ACC112 (cell line): ENCODE results near the gene MYT1.

Source experiments
- H2AFZ ChIP-seq: fragments of 200-600 bp; sonication (generic); one replicate; pipeline ENCODE4 v1.6.0; 2017; ENCODE audit warnings: antibody characterized with exemption, low read length; ENCODE audit not compliant: unreplicated experiment
- H3K27ac ChIP-seq: fragments of 200-600 bp; sonication (generic); 2 replicates; pipeline ENCODE4 v1.5.1; 2014; ENCODE audit warnings: low read depth, mild to moderate bottlenecking, antibody characterized with exemption, low read length, moderate library complexity
- H3K27me3 ChIP-seq: fragments of 200-600 bp; sonication (generic); 2 replicates; pipeline ENCODE4 v1.6.1; 2014; ENCODE audit warnings: mild to moderate bottlenecking, antibody characterized with exemption, low read length, moderate library complexity, mixed read lengths; ENCODE audit not compliant: insufficient read depth
- H3K36me3 ChIP-seq: fragments of 200-600 bp; sonication (generic); 2 replicates; pipeline ENCODE4 v1.6.1; 2016; ENCODE audit warnings: mild to moderate bottlenecking, antibody characterized with exemption, low read length, moderate library complexity, mixed read lengths; ENCODE audit not compliant: insufficient read depth
- H3K4me1 ChIP-seq: fragments of 200-600 bp; sonication (generic); one replicate; pipeline ENCODE4 v1.6.1; 2016; ENCODE audit warnings: low read length, mixed read lengths; ENCODE audit not compliant: insufficient read depth, unreplicated experiment, control insufficient read depth
- H3K4me3 ChIP-seq: fragments of 200-600 bp; sonication (generic); 2 replicates; pipeline ENCODE4 v1.5.1; 2014; ENCODE audit warnings: mild to moderate bottlenecking, low read depth, low read length
- H3K79me2 ChIP-seq: fragments of 200-600 bp; sonication (generic); one replicate; pipeline ENCODE4 v1.6.0; 2016; ENCODE audit warnings: low read length; ENCODE audit not compliant: control insufficient read depth, unreplicated experiment, insufficient read depth

Gene MYT1

DNA sequence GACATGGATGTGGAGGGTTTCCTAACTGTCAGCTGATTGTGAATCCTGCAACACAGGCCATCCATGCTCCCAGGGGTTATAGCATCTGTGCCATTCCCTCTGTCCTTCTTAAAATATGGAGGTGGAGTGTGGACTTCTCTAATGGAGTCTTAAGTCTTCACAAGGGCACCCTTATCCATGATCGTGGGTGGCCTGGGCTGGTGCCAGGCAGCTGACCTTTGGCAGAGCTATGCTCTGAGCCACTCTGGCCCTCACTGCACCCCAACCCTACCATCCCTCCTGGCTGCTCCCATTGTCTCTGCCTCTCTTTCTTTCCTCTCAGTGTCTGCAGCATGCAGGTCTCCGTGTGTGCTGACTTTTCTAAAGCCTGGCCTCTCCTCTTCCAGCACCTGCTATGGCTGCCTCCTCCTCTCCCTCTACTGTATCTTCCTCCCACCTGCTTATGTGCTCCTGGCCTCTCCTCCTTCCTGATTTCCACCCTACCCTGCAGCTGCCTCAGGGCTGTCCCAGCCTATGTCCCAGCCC lies 80.1 kb downstream of the MYT1 start:
- no peaks in the 10 kb centered on the region for H3K36me3 ChIP-seq
- H3K27ac ChIP-seq = no peak overlapping the region
- no peak overlapping the region for H2AFZ ChIP-seq
- peaks cover 14% of the 10 kb centered on the region; the same call in 1 of the 2 replicates for H3K27me3 ChIP-seq
- no peak overlapping the region for H3K4me3 ChIP-seq
- H3K79me2 ChIP-seq = no peaks in the 10 kb centered on the region
- H3K4me1 ChIP-seq = no peaks in the 10 kb centered on the region

DNA sequence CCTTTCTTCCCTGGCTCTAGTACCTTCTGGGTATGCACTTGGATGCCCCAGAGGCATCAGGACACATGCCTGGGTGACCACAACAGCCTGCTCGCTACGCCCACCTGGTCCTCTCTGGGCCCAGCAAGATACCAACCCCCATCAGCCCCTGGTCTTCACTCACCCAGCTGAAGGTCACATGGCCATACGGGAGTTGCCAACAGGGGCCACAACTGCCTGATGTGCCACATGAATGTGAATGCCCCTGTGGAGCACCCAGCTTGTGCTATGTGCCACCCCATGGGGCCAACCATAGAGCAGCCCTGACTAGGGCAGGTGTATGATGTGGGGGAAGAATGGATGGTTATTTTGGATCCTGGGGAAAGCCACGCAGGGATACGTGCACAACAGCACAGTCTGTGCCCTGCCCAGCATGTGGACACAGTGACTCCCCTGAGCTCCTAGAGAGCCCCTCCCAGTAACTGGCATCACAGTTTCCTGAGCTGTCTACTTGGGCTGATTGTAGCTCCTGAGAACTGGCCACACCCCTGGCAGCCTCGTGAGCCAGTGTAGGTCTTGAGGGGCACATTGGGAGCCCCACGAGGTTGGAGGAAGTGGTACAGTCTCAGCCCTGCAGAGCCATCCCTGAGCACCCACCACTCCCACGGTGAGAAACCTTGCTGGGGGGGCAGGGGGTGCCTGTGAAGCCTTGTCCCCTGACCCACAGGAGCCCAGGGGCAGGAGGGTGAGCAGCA lies 80.8 kb downstream of the MYT1 start:
- H3K36me3 ChIP-seq = no peaks in the 10 kb centered on the region
- no peaks in the 10 kb centered on the region for H3K79me2 ChIP-seq
- peaks cover 17% of the 10 kb centered on the region for H3K27me3 ChIP-seq
- no peak overlapping the region for H3K27ac ChIP-seq
- no peak overlapping the region for H2AFZ ChIP-seq
- H3K4me3 ChIP-seq = no peak overlapping the region
- no peaks in the 10 kb centered on the region for H3K4me1 ChIP-seq

GRCh38 chr20:64245746-64246595 lies 81.7 kb downstream of the MYT1 start:
- Histone ChIP-seq H3K4me3 (no peak overlapping the region), H3K27me3 (peaks cover 27% of the 10 kb centered on the region), H2AFZ (no peak overlapping the region)

GRCh38 chr20:64246616-64247306 lies 82.5 kb downstream of the MYT1 start:
- H3K4me1 ChIP-seq = no peaks in the 10 kb centered on the region
- H3K27ac ChIP-seq = no peak overlapping the region
- H3K36me3 ChIP-seq = no peaks in the 10 kb centered on the region
- H3K4me3 ChIP-seq = no peak overlapping the region
- no peaks in the 10 kb centered on the region for H3K79me2 ChIP-seq
- H3K27me3 ChIP-seq = peaks cover 33% of the 10 kb centered on the region
- no peak overlapping the region for H2AFZ ChIP-seq

More at GRCh38 chr20:64245746-64246595, 81.7 kb downstream of the MYT1 start:
- Histone ChIP-seq H3K4me1 (no peaks in the 10 kb centered on the region), H3K79me2 (no peaks in the 10 kb centered on the region), H3K27ac (no peak overlapping the region), H3K36me3 (no peaks in the 10 kb centered on the region)

GRCh38 chr20:64247307-64247618 lies 83.0 kb downstream of the MYT1 start:
- Histone ChIP-seq H3K27ac (no peak overlapping the region), H3K79me2 (no peaks in the 10 kb centered on the region), H3K36me3 (no peaks in the 10 kb centered on the region), H3K27me3 (peaks cover 34% of the 10 kb centered on the region), H3K4me3 (no peak overlapping the region), H3K4me1 (no peaks in the 10 kb centered on the region), H2AFZ (no peak overlapping the region)

DNA sequence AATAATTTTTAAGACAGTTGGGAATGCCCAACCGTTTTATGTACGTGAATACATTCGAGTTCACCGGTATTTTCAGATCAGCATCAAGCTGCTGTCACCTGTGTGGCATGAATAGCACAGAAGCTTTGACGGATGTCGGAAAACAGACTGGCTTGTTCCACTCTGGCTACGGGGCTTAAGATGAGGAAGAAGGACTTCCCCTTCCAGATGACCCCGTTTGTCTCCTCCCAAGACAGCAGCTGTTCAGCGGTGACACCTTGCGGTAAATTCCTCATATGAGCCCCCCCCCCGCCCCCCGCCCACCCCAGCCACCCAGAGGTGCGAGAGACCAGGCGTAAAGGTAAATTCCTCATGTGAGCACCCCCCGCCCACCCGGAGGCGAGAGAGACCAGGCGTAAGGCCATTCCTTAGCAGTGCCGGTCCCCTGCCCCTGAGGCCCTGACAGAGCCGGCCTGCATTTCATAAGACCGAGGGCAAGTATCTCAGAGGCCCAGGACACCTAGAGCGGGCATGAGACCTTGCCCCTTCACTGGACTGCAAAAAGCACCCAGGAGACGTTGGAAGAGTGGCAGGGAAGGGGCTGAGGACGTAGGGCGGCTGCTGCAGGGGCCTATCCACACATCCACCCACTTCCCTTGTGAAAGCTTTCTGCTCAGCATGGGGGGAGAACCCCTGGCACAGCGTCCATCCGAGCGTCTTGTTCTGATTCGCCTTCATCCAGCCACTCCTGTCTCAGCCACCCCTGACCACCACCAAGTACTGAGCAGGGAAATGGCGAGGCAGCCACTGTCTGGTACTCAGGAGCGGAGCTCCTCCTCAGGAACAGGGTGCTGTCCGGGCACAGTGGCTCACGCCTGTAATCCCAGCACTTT lies 84.0 kb downstream of the MYT1 start:
- Histone ChIP-seq H3K4me1 (no peaks in the 10 kb centered on the region), H3K27me3 (peaks cover 36% of the 10 kb centered on the region), H3K79me2 (no peaks in the 10 kb centered on the region)

GRCh38 chr20:64250027-64250426 lies 85.8 kb downstream of the MYT1 start:
- Histone ChIP-seq H3K36me3 (no peaks in the 10 kb centered on the region), H3K79me2 (no peaks in the 10 kb centered on the region), H3K27me3 (peaks cover 36% of the 10 kb centered on the region), H2AFZ (no peak overlapping the region), H3K4me1 (no peaks in the 10 kb centered on the region), H3K4me3 (no peak overlapping the region), H3K27ac (no peak overlapping the region)

More for the DNA sequence above, 84.0 kb downstream of the MYT1 start:
- Histone ChIP-seq H3K36me3 (no peaks in the 10 kb centered on the region), H3K4me3 (no peak overlapping the region), H3K27ac (no peak overlapping the region), H2AFZ (no peak overlapping the region)

- Histone ChIP-seq H3K36me3 (no peaks in the 10 kb centered on the region), H2AFZ (no peak overlapping the region), H3K27me3 (peaks cover 22% of the 10 kb centered on the region), H3K79me2 (peaks cover 13% of the 10 kb centered on the region), H3K4me1 (peaks cover 9% of the 10 kb centered on the region), H3K27ac (no peak overlapping the region), H3K4me3 (no peak overlapping the region)
Measured at GRCh38 chr20:64253000-64253383, 88.7 kb downstream of the MYT1 start.

DNA sequence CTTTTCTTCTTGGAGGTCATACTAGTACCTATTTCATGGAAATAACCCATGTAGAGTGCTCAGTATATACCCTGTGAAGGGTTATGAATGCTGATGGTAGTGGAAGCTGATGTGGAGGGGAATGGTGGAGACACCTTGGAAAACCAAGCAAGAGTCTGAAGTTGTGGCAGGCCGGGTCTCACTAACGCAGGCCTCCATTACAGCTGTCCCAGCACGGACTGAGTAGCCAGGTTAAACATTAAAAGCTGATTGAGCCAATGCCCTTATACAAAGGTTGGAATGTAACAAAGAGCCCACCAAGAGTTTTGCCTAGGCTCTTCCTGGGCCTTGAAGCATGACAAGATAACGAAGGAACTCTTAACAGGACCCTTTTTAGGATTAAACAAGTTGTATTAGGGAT lies 89.2 kb downstream of the MYT1 start:
- peaks cover 9% of the 10 kb centered on the region for H3K4me1 ChIP-seq
- no peak overlapping the region for H3K27ac ChIP-seq
- H3K36me3 ChIP-seq = no peaks in the 10 kb centered on the region
- no peak overlapping the region for H2AFZ ChIP-seq
- H3K27me3 ChIP-seq = peaks cover 22% of the 10 kb centered on the region
- H3K79me2 ChIP-seq = peaks cover 13% of the 10 kb centered on the region
- no peak overlapping the region for H3K4me3 ChIP-seq

GRCh38 chr20:64254156-64254555 lies 89.9 kb downstream of the MYT1 start:
- H3K27me3 ChIP-seq = peaks cover 22% of the 10 kb centered on the region
- no peaks in the 10 kb centered on the region for H3K36me3 ChIP-seq
- H2AFZ ChIP-seq = no peak overlapping the region
- H3K4me3 ChIP-seq = no peak overlapping the region
- no peak overlapping the region for H3K27ac ChIP-seq
- peaks cover 13% of the 10 kb centered on the region for H3K79me2 ChIP-seq
- peaks cover 9% of the 10 kb centered on the region for H3K4me1 ChIP-seq
